PC-3 (cell line): ENCODE data around the gene INS. TPM values are rescaled to one million over a fixed set of nuclear protein-coding genes. Genes with fewer than 3 reads are reported as not detected.

Experiments used
- ATAC-seq: fragments of 200-7000 bp; cut with Tn5 transposase; 2 replicates; pipeline ENCODE4 v1.9.1; 2020; ENCODE audit warnings: mild to moderate bottlenecking, moderate library complexity
- BruUV-seq: library from RNA; stranded (reverse); fragments of 400-500 nt; replicated peaks from 2 replicates; lab custom pipeline; 2021; lab: Mats Ljungman, UMichigan
- CTCF ChIA-PET: fragments of 300-600 bp; sonication (Branson Sonifier 250); formaldehyde crosslinking; loops from one replicate; lab custom pipeline; 2022; ENCODE audit warnings: antibody characterized with exemption; lab: Charles Lee
- POLR2A ChIA-PET: fragments of 300-600 bp; sonication (Branson Sonifier 250); formaldehyde crosslinking; loops from one replicate; lab custom pipeline; 2022; ENCODE audit warnings: antibody characterized with exemption; ENCODE audit not compliant: unreplicated experiment; lab: Charles Lee
- DNase-seq: peaks from one replicate; pipeline ENCODE4 v3.0.0-alpha.2; 2015
- H2AFZ ChIP-seq: fragments of 300-600 bp; sonication (generic); 2 replicates; pipeline ENCODE4 v1.6.0; 2016; ENCODE audit warnings: antibody characterized with exemption, low read length
- H3F3A ChIP-seq: fragments of 300-600 bp; sonication (generic); one replicate; pipeline ENCODE4 v1.6.0; 2017; ENCODE audit warnings: antibody characterized with exemption, low read length, control low read depth, mild to moderate bottlenecking; ENCODE audit not compliant: unreplicated experiment
- H3K27ac ChIP-seq: fragments of 300-600 bp; sonication (generic); 2 replicates; pipeline ENCODE4 v1.5.1; 2016; ENCODE audit warnings: mild to moderate bottlenecking, low read length
- H3K27me3 ChIP-seq: fragments of 300-600 bp; sonication (generic); 2 replicates; pipeline ENCODE4 v1.6.1; 2016; ENCODE audit warnings: low read length, mixed read lengths
- H3K36me3 ChIP-seq: fragments of 300-600 bp; sonication (generic); 2 replicates; pipeline ENCODE4 v1.6.1; 2016; ENCODE audit warnings: low read depth, mixed run types, low read length, mixed read lengths
- H3K4me1 ChIP-seq: fragments of 300-600 bp; sonication (generic); 2 replicates; pipeline ENCODE4 v1.5.1; 2016; ENCODE audit warnings: low read length; ENCODE audit not compliant: insufficient read depth
- H3K4me2 ChIP-seq: fragments of 300-600 bp; sonication (generic); 2 replicates; pipeline ENCODE4 v1.6.0; 2016; ENCODE audit warnings: low read length
- H3K4me3 ChIP-seq: fragments of 300-600 bp; sonication (generic); 2 replicates; pipeline ENCODE4 v1.5.1; 2016; ENCODE audit warnings: mild to moderate bottlenecking, low read length, mixed read lengths
- H3K79me2 ChIP-seq: fragments of 300-600 bp; sonication (generic); 2 replicates; pipeline ENCODE4 v1.6.1; 2017; ENCODE audit warnings: low read length, mixed read lengths
- H3K9ac ChIP-seq: fragments of 300-600 bp; sonication (generic); 2 replicates; pipeline ENCODE4 v1.6.0; 2016; ENCODE audit warnings: mild to moderate bottlenecking, low read length
- H3K9me2 ChIP-seq: fragments of 300-600 bp; sonication (generic); replicated peaks from 2 replicates; pipeline ENCODE4 v1.6.1; 2016; ENCODE audit warnings: mixed run types, low read length, mixed read lengths
- H3K9me3 ChIP-seq: fragments of 300-600 bp; sonication (generic); 2 replicates; pipeline ENCODE4 v1.6.1; 2016; ENCODE audit warnings: low read length, mixed read lengths
- H4K20me1 ChIP-seq: fragments of 300-600 bp; sonication (generic); 2 replicates; pipeline ENCODE4 v1.6.1; 2016; ENCODE audit warnings: low read length, mixed read lengths
- EZH2 ChIP-seq: fragments of 300-600 bp; sonication (generic); IDR thresholded peaks from one replicate; pipeline ENCODE4 v1.6.1; 2017; ENCODE audit warnings: antibody characterized with exemption, mild to moderate bottlenecking, low read length; ENCODE audit not compliant: unreplicated experiment
- EZH2phosphoT487 ChIP-seq: fragments of 300-600 bp; sonication (generic); IDR thresholded peaks from 2 replicates; pipeline ENCODE4 v1.6.1; 2018; ENCODE audit warnings: mild to moderate bottlenecking, antibody characterized with exemption, low read length, borderline replicate concordance
- intact Hi-C: fragments of 100-400 bp; cut with micrococcal nuclease; formaldehyde crosslinking; loops from 2 replicates; pipeline ENCODE4 v1.9.0; 2023
- total RNA-seq: library from RNA; depleted of rRNA; stranded (reverse); fragments of >200 nt; gene quantifications from 2 replicates; pipeline ENCODE4 v1.2.3, GENCODE V29; 2014
- TF ChIP-seq, protein P1 (sequence below): fragments of 300-600 bp; sonication (generic); conservative IDR thresholded peaks from 2 replicates; pipeline ENCODE4 v1.5.1; 2017; ENCODE audit warnings: antibody characterized with exemption, low read depth, mild to moderate bottlenecking, low read length

The INS gene
- total RNA-seq, 1 experiment from 2014 or later: not detected

- H3K27me3 ChIP-seq: peaks cover 17% of the 10 kb centered on the region
- H4K20me1 ChIP-seq: no peaks in the 10 kb centered on the region
- no peaks in the 10 kb centered on the region for H3K9me2 ChIP-seq
- H3K36me3 ChIP-seq: no peaks in the 10 kb centered on the region; the same call in 1 of the 2 replicates
- peak overlapping the region; percentile 49 for H2AFZ ChIP-seq
- ChIA-PET CTCF (interaction anchor here (0.5 to 3.7 kb wide), 21 partner anchors 10 to 501 kb away, joined by 3 to 54 read pairs (median 5); no protein-coding TSS in a partner anchor), POLR2A (interaction anchor here (0.6 kb wide), 1 partner anchor 820 kb away, joined by 3 read pairs; no protein-coding TSS in a partner anchor)
- no peak overlapping the region for H3K9ac ChIP-seq
- H3K79me2 ChIP-seq: no peaks in the 10 kb centered on the region
- TF ChIP-seq EZH2 (no peak), EZH2phosphoT487 (no peak)
- TF ChIP-seq, protein P1, sequence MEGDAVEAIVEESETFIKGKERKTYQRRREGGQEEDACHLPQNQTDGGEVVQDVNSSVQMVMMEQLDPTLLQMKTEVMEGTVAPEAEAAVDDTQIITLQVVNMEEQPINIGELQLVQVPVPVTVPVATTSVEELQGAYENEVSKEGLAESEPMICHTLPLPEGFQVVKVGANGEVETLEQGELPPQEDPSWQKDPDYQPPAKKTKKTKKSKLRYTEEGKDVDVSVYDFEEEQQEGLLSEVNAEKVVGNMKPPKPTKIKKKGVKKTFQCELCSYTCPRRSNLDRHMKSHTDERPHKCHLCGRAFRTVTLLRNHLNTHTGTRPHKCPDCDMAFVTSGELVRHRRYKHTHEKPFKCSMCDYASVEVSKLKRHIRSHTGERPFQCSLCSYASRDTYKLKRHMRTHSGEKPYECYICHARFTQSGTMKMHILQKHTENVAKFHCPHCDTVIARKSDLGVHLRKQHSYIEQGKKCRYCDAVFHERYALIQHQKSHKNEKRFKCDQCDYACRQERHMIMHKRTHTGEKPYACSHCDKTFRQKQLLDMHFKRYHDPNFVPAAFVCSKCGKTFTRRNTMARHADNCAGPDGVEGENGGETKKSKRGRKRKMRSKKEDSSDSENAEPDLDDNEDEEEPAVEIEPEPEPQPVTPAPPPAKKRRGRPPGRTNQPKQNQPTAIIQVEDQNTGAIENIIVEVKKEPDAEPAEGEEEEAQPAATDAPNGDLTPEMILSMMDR: peak; percentile 66
- peak overlapping the region; percentile 33; the same call in 1 of the 2 replicates for H3K4me3 ChIP-seq
- no peaks in the 10 kb centered on the region for H3F3A ChIP-seq
- H3K4me2 ChIP-seq: peak overlapping the region; percentile 71
- peaks cover 10% of the 10 kb centered on the region for H3K4me1 ChIP-seq
- ATAC-seq: peak; percentile 37
- intact Hi-C loops: loop anchor here (1.0 to 10.0 kb wide), 3 partner anchors 75 to 458 kb away; partner anchors contain the start of genes SYT8 and TNNI2
- no peak overlapping the region for H3K27ac ChIP-seq
- H3K9me3 ChIP-seq: no peaks in the 10 kb centered on the region
- peak; percentile 85 for DNase-seq
- no TSS peak for BruUV-seq
Observed at GRCh38 chr11:2151500-2152257, 9.3 kb downstream of the INS start.

DNA sequence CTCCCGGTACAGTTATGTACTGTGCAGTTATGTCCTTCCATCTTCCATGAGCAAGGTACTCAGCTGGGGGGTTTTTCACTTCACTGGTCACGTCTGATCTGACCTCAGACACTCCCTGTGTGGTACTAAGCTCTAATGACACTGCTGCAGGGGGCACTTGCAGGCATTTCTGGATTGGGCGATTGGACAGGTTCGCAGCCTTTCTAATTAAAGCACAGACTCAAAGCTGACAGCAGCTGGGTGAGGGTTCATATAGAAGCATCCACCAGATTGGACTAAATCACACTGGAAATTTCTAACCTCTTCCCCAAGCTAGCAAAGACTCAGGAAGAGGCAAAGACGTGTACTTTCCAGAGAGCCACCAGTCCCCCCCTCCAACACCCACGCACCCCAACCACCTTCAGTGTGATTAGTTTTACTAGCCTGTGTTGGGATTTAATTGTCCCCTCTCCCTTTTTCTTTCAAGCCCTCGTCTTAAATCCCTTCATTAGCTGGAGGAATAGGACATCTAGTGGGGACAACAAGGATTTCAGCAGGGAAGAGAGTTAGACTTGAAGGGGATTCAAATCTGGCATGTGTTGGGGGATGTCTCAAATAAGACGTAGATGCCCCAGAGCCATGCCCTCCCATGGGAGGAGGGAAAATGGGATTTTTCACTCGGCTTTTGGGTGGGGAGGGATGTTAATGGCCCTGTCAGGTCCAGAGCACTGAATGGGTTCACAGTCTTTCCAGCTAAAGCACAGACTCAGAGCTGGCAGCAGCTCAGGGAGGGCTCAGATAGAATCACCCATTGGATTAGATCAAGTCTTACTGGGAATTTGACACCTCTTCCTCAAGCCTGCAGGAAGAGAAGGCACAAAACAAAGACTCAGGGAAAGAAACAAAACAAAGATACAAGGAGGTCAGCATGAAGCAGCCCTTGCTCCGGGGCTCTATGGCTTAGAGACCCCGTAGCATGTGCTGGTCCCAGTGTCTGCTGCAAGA lies 10.9 kb downstream of the INS start:
- Histone ChIP-seq H3K4me1 (peaks cover 10% of the 10 kb centered on the region), H3K79me2 (no peaks in the 10 kb centered on the region), H3K4me2 (0 out of 2 replicates have a peak overlapping the region, but pooled peaks have one; percentile 48), H4K20me1 (no peaks in the 10 kb centered on the region), H3K9me3 (no peaks in the 10 kb centered on the region), H3K9me2 (no peaks in the 10 kb centered on the region), H3K4me3 (no peak overlapping the region), H3K36me3 (no peaks in the 10 kb centered on the region), H3K27me3 (peaks cover 32% of the 10 kb centered on the region), H2AFZ (no peak overlapping the region), H3F3A (no peaks in the 10 kb centered on the region), H3K27ac (no peak overlapping the region), H3K9ac (no peak overlapping the region)
- BruUV-seq: no TSS peak
- intact Hi-C loops: loop anchor here (2.0 to 10.0 kb wide), 2 partner anchors 73 to 315 kb away; partner anchors contain the start of genes SYT8 and TNNI2
- ChIA-PET CTCF (interaction anchor here (0.6 to 3.7 kb wide), 14 partner anchors 73 to 497 kb away, joined by 3 to 54 read pairs (median 8); no protein-coding TSS in a partner anchor), POLR2A (interaction anchor here (0.6 kb wide), 2 partner anchors 8 to 58 kb away, joined by 3 to 7 read pairs; no protein-coding TSS in a partner anchor)
- DNase-seq: peak; percentile 65
- no peak for TF ChIP-seq EZH2
- TF ChIP-seq, protein P1: peak; percentile 89
- peak; percentile 34 for ATAC-seq
